A549 (cell line): ENCODE measurements around the gene KIAA0513.

ENCODE experiments used
- BHLHE40 ChIP-seq: IDR thresholded peaks from 2 replicates; pipeline ENCODE4 v1.6.1; 2012; ENCODE audit warnings: low read depth, low read length, inconsistent platforms
- EP300 ChIP-seq, 2 experiments: fragments of >200 bp; sonication (Bioruptor Twin); formaldehyde crosslinking; IDR thresholded peaks; 2 replicates in 1 of 2; 3 replicates in 1 of 2; pipeline ENCODE4 v1.6.1; 2016 to 2017
- TF ChIP-seq, protein P1 (sequence below): fragments of >200 bp; sonication (Bioruptor Twin); formaldehyde crosslinking; IDR thresholded peaks from 3 replicates; pipeline ENCODE4 v1.5.1; 2016

DNA sequence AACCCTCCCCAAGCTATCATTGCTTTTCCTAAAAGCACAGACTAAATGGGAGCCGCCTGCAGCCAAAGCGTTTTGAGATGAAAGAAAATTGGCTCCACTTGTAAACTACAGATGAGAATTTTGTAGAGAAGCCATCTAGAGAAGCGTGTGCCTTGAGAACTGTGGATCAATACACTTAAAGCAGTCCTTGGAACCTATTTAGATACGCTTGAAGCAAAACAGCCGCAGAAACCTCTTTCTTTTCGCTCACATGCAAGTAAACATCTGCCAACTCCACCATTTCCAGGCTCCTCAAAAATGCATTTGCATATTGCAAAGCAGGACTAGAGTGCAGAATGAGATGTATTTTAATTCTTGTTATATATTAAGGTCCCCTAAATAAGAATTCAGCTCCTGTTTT lies 13.1 kb downstream of the KIAA0513 start:
- TF ChIP-seq EP300 (IDR thresholded peaks at IDR 0.05) (no peak), BHLHE40 (no peak)
- TF ChIP-seq, protein P1, sequence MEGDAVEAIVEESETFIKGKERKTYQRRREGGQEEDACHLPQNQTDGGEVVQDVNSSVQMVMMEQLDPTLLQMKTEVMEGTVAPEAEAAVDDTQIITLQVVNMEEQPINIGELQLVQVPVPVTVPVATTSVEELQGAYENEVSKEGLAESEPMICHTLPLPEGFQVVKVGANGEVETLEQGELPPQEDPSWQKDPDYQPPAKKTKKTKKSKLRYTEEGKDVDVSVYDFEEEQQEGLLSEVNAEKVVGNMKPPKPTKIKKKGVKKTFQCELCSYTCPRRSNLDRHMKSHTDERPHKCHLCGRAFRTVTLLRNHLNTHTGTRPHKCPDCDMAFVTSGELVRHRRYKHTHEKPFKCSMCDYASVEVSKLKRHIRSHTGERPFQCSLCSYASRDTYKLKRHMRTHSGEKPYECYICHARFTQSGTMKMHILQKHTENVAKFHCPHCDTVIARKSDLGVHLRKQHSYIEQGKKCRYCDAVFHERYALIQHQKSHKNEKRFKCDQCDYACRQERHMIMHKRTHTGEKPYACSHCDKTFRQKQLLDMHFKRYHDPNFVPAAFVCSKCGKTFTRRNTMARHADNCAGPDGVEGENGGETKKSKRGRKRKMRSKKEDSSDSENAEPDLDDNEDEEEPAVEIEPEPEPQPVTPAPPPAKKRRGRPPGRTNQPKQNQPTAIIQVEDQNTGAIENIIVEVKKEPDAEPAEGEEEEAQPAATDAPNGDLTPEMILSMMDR: no peak
